Jurkat, Clone E6-1 (cell line): ENCODE measurements around the gene MATN4.

ENCODE experiments used
- DNase-seq: peaks from one replicate; pipeline ENCODE4 v3.0.0-alpha.2; 2011; ENCODE audit warnings: low read depth, low spot score
- H3K4me3 ChIP-seq: 2 replicates; pipeline ENCODE4 v1.5.1; 2011; ENCODE audit warnings: mild to moderate bottlenecking, low read length, control low read depth, moderate library complexity

Gene MATN4

DNA sequence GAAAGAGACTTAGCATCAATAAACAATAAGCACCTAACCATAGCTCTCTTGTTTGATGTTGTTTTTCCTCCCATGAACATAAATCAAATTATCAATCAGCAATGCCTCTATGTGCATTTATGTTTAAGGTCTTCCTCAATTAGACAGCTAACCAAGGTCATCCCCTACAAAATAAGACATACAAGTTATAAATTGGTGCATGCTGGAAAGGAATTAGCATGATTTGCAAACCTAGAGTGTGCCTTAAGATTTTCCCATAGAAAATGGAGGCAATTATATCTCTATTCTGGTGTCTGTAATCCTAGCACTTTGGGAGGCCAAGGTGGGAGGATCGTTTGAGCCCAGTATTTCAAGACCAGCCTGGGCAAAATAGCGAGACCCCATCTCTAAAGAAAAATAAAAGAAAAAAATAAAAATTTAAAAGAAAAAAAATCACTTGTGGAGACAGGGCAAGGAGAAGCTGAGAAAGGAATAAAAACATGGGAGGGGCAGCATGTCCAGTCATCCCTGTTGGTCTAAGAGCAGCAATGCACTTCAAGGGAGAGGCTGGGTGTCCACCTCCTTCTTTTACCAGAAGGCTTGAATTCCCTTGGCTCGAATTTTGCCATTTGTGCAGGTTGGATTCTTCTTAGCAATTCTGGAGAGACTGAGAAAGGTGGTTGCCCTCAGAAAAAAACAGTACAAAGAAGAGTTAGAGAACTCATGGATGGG lies 44.4 kb downstream of the MATN4 start:
- H3K4me3 ChIP-seq = no peak overlapping the region
- no peak for DNase-seq

DNA sequence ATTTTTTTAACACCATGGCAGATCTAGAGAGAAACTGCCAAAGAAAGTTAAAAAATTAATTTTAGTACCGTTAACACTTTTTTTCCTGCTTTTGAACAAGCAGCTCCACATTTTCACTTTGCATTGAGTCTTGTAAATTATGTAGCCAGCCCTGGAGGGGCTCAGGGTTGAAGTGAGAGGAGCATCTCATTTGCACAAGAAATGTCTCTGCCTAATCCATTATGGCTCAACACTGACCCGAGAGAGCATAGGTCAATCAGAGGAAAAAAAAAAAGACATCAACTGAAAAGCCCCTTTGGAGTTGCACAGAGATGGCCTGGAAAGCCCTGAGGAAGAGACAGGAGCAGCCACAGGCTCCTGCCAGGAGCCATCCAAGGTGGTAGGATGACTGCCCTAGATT lies 49.4 kb downstream of the MATN4 start:
- no peak overlapping the region for H3K4me3 ChIP-seq
- DNase-seq = no peak

GRCh38 chr20:45258259-45258658 lies 49.8 kb downstream of the MATN4 start:
- H3K4me3 ChIP-seq = no peak overlapping the region
- no peak for DNase-seq

GRCh38 chr20:45257711-45258110 lies 50.4 kb downstream of the MATN4 start:
- H3K4me3 ChIP-seq = no peak overlapping the region
- no peak for DNase-seq

DNA sequence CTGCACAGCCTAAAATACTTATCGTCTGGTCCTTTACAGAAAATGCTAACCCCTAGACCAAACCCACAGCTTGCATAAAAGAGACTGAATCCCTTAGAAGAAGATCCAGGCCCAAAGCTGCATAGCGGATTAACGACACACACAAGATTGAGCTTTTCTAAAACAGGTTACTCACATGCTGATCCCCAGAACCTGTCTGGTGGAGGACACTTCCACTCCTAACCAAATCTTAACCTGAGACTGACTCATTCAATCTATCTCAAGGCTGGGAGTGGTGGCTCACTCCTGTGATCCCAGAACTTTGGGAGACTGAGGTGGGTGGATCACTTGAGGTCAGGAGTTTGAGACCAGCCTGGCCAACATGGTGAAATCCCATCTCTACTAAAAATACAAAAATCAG lies 50.9 kb downstream of the MATN4 start:
- H3K4me3 ChIP-seq = no peak overlapping the region
- DNase-seq = no peak

DNA sequence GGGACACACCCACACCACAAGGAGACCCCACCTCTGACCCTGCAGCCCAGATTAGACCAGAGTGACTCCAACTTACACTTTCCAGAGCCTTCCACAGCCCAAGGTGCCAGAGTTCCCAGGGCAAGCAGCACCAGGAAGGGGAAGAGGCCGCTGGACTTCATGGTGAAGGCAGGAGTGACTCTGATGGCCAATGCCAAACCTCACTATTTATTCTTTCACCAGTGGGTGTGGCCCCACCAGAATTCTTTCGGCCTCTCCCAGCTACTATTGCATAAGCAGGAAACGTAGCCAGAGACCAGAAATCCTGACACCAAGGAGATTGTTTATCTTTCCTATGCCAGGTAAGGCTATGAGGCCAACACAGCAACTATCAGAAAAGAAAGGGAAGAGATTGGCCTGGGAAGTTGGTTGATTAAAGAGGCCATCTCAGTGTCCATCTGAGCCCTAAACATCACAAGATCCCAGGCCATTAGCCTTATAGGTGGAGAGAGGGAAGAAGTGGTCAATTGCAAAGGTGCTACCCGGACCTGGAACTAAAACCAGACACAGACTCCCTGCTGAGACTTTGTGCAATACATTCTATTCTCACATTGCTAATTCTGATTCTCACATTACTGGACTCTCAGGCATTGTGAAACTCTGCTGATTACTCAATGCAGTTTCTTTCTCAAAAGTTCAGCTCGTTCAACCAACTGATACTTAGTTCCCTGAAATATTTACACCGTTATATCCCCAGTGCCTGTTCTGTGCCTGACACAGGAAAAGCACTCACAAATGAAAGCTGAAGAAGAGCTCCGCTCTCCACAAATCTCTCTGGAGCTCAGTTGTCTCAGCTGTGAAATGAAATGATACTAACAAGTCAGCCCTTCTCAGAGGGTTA lies 53.5 kb downstream of the MATN4 start, which contains the start of gene SLPI:
TSS of gene SLPI (minus strand) at position 182 of the 880 bp plus-strand sequence. CDS start at position 161, 21 bp downstream.
- no peak for DNase-seq
- H3K4me3 ChIP-seq = no peak within 1 kb of the TSS

DNA sequence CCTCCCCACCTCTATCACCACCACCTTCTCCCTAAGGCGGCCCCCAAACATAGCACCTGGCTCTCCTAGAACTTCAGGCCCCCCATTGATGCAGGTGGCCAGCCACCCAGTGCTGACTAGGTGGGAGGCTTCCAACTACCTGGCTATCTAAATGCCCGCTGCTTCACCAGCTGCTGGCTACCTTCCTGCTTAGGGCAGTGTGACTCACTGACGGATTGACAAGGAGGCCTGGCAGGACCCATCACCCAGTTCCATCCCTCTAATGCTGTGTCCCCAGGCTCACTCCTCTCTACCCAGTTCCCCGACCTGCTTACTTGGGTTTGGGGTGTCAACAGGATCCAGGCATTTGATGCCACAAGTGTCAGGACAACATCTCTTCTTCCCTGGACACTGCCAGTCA lies 54.8 kb downstream of the MATN4 start:
- no peak overlapping the region for H3K4me3 ChIP-seq
- no peak for DNase-seq

- DNase-seq = no peak
- no peak overlapping the region for H3K4me3 ChIP-seq
These were observed 56.1 kb downstream of the MATN4 start for GRCh38 chr20:45251884-45252560.

DNA sequence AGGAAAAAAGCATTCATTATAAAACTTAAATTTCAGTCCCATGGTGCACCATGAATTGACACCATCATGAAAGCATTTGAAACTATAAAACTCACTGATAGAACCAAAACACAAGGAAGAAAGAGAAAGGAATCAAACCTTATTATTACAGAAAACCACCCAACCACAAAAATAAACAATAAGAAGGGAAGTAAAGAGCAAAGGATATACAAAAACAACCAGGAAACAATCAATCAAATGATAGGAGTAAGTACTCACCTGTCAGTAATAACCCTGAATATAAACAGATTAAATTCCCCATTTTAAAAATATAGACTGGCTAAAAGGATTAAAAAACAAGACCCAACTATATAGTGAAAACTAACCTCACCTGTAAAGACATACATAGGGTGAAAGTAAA lies 59.5 kb downstream of the MATN4 start:
- no peak for DNase-seq
- no peak overlapping the region for H3K4me3 ChIP-seq

GRCh38 chr20:45247865-45248264 lies 60.2 kb downstream of the MATN4 start:
- no peak for DNase-seq
- no peak overlapping the region for H3K4me3 ChIP-seq

- no peak overlapping the region for H3K4me3 ChIP-seq
- DNase-seq = no peak
These were observed 62.0 kb downstream of the MATN4 start for GRCh38 chr20:45246109-45246508.
